Stimulated activated CD4-positive, alpha-beta T cell treated with anti-CD3 and anti-CD28 coated beads, TNF-alpha, amount 100 ng/mL, for 1 hour (primary cell): ENCODE measurements around the gene SET.

ENCODE experiments used
- DNase-seq, 3 donors: peaks; one replicate each; pipeline ENCODE4 v3.0.0-alpha.2; 2020; ENCODE audit warnings: low read depth in 3 of 3, low spot score in 1 of 3

Gene SET

GRCh38 chr9:128707446-128707845 is 18.4 kb downstream of the SET start:
- no peak for DNase-seq

- no peak for DNase-seq
Observed at GRCh38 chr9:128712451-128713410, 23.7 kb downstream of the SET start.

DNA sequence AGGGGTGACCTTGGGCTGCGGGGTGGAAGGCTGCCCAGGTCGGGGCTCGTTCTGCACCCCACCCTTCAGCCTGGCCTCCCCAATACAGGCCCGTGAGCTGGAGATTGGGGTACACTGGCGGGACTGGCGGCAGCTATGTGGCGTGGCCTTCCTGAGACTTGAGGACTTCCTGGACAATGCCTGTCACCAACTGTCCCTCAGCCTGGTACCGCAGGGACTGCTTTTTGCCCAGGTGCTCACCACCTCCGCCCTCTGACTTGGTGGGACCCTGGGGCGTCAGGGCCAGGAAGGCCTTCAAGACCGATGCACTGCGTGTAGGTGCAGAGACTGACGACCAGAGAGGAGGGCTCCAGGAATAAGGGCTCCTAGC is 24.4 kb downstream of the SET start:
- no peak for DNase-seq

DNA sequence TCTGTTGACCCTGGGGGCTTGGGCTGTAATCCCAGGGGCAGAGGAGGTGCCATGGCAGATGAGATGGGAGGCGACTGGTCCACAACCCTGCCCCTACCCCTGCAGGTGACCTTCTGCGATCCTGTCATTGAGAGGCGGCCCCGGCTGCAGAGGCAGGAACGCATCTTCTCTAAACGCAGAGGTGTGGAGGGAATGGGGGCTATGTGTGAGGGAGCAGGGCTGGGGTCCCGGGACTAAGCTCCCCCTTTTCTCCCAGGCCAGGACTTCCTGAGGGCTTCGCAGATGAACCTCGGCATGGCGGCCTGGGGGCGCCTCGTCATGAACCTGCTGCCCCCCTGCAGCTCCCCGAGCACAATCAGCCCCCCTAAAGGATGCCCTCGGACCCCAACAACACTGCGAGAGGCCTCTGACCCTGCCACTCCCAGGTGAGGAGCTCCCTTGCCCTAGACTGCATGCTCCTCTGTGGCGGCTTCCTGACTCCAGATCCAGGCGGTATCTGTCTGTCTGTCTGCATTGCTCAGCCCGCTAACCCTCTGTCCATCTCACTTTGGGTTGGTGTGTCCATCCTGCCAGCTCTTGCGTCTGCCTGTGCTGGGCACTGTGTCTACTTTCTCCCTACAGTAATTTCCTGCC is 25.0 kb downstream of the SET start:
- no peak for DNase-seq

DNA sequence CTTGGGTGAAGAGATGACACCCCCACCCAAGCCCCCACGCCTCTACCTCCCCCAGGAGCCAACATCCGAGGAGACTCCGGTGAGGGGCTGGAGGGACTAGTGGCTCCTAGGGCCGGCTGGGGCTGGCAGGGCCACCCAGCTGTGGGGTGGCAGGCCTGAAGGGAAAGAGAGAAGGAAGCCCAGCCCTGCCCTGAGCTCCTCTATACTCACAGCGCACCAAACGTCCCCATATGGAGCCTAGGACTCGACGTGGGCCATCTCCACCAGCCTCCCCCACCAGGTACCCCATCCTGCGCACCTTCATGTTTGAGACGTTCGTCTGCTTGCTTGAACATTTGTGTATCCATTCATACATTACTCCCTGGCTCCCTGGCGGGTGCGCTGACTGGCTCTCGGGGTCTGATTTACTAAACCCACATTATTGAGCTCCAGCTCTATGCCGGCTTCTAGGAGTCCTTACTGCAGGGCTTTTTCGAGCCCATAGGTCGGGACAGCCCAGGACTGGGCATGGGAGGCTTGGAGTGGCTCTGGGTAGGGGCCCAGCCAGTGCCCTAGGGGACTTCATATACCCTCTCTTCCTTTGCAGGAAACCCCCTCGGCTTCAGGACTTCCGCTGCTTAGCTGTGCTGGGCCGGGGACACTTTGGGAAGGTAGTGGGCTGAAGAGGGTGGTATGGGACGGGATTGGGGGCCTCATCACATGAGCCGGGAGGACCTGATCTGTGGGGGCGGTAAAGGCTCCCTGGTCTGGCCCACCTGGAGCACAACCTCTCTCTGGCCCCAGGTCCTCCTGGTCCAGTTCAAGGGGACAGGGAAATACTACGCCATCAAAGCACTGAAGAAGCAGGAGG is 25.8 kb downstream of the SET start:
- no peak for DNase-seq

- DNase-seq = no peak
Observed at GRCh38 chr9:128715436-128715750, 26.4 kb downstream of the SET start.

- no peak for DNase-seq
Observed at GRCh38 chr9:128716581-128717254, 27.7 kb downstream of the SET start.

DNA sequence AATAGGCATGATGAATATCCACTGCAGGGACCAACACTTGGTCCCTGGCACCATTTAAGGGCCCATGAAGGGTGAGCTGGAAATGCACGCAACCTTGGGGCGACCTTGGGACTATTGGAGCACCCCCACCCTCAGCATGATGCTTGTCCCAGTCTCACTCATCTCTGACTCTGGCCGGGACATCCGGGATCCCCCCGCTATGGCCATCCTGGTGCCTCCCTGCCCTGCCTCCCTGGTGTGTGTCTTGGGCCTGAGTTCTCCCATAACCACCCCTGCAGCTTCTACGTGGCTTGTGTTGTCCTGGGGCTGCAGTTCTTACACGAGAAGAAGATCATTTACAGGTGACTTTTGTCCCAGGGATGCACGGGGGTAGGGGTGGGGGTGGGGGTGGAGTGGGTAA is 29.0 kb downstream of the SET start:
- DNase-seq = no peak

- no peak for DNase-seq
Observed at GRCh38 chr9:128718475-128718874, 29.5 kb downstream of the SET start.

DNA sequence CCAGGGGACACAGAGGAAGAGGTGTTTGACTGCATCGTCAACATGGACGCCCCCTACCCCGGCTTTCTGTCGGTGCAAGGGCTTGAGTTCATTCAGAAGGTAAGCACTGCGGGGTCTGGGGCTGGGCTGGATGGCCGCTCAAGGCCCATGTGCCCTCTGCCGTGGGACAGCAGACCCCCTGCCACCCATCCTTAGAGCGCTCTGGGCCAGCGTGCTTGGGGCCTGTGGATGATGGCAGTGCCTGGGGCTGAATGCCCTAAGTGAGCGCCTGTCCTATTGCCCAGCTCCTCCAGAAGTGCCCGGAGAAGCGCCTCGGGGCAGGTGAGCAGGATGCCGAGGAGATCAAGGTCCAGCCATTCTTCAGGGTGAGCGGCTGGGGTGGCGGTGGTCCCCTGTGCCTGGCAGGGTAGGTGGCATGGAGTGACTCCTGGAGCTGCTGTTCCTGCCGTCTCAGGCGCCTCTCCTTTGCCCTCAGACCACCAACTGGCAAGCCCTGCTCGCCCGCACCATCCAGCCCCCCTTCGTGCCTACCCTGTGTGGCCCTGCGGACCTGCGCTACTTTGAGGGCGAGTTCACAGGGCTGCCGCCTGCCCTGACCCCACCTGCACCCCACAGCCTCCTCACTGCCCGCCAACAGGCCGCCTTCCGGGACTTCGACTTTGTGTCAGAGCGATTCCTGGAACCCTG is 31.0 kb downstream of the SET start:
- no peak for DNase-seq

GRCh38 chr9:128720841-128721486 is 31.9 kb downstream of the SET start:
- DNase-seq = no peak

- no peak for DNase-seq
Observed at GRCh38 chr9:128721487-128722010, 32.5 kb downstream of the SET start.

DNA sequence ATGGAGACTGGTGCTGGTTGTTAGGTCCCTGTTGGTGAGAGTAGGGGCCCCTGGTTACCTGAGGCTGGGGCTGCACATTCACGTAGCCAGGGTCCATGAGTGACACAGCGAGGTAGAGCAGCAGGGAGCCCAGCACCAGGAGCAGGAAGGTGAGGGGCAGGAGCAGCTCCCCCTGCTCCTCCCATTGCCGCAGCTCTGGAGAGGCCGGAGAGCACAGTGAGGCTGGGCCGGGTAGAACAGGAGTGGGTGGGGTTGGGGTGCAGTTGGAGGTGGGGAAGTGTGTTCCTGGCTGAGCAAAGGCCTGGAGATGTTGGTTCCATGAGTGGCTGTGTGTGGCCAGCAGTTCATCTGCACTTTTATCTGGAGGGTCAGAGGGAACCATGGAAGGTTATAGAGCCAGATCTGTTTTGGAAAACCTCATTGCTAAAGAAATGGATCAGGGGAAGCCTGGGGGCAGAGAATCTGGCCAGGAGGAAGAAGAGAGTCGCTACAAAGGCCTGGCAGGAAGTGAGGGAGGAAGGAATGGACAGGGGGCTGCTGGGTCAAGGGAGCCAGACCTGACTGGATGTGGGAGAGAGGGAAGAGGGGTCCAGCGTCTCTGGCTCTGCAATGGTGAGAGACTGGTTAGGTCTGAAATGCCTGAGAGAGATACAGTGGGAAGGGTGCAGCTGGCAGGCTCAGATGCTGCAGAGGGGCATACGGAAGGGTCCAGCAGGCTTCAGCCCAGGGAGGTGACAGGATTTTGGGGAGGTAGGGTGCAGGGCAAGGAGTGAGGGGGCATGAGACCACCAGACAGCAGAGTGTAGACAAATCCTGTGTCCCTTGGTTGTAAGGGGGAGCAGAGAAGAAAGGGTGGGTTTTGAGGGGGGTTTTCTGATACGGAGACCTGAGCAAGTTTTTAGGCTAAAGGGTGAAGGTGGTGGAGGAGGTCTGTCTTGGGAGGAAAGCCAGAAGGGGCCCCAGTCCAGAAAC is 33.6 kb downstream of the SET start:
- DNase-seq = no peak

DNA sequence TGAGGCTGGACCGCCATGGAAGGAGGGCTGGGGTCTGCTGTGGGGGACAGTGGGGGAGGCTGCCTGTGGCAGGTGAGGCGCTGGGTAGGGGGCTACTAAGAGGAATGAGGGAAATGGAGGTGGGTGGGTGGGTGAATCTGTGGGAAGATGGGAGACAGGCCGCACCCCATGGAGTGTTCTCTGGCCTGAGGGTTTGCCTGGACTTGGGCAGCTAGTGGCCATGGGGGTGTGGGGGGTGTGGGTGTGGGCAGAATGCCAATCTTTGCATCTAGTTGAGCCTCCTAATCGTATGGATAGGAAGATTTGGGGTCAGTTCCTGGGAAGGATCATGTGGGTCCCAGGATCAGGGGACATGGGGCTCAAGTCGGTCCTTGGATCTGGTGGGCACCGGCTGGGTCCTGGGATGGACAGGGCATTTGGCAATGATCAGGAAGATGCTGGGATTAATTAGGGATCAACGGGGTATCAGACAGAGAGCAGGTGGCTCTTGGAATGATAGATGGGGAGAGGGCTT is 34.4 kb downstream of the SET start:
- DNase-seq = no peak

DNA sequence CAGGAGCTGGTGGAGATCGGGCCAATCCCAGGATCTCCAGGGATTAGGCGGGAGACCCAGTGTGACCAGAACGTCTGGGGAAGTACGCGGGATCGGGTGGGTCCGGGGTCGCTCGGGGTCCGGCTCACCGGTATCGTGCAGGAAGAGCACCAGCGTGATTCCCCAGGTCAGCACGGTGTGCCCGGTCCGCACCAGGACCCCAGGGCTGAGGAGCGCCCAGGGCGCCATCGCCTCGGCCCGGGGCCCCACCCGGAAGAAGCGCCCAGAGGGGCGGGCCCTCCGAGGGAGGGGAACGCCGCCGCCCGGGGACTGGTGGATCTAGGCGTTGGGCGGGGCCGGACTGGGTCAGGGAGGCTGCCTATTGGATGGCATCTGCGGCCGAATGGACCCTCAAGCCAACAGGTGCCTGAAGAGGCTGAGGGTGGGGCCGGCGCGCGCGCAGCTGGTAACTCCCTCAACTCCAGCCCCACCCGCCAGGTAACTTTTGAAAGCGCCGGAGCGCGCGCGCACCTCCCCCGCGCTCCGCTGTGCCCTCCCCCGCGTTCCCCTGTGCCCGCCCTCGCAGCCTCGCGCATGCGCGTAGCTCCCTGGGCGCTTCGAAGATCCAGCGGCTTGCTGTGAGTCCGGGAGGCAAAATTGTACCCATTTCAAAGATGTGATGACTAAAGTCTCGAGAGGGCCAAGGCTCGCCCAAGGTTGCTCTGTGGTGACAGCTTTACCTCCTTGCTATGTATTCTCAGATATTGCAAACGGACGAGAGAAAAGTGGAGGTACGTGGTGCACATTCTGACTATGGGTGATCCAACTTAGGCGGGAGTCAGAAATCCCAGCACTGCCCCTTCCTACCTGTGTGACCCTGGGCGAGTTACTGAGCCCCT is 35.1 kb downstream of the SET start, which contains the start of gene ZDHHC12:
ZDHHC12 (minus strand) TSS at position 262 of the 878 bp plus-strand sequence; CDS start at position 228, 34 bp downstream.
- DNase-seq = peak; percentile 94 to 99 (median 97)

DNA sequence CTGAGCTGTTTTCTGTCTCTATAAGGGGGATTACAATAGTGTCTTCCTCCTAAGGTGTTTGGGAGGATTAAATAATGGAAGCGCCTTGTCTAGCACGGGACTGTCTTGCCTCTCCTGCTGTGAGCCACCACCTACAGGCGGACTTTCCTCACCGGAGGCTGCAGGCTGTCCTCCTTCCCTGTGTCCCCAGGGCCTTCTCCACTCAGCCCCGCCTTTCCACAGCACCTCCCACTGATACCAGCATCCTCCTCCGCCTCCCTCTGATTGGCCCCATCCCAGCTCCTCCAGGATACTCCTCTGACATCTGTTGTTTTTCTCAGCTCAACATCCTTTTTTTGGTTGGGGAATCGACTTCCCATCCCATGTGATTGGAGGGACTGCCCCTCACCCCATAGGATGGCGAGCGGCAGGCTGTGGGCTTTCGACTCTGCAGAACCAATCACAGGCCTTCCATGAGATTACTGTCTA is 35.8 kb downstream of the SET start:
- DNase-seq = no peak

DNA sequence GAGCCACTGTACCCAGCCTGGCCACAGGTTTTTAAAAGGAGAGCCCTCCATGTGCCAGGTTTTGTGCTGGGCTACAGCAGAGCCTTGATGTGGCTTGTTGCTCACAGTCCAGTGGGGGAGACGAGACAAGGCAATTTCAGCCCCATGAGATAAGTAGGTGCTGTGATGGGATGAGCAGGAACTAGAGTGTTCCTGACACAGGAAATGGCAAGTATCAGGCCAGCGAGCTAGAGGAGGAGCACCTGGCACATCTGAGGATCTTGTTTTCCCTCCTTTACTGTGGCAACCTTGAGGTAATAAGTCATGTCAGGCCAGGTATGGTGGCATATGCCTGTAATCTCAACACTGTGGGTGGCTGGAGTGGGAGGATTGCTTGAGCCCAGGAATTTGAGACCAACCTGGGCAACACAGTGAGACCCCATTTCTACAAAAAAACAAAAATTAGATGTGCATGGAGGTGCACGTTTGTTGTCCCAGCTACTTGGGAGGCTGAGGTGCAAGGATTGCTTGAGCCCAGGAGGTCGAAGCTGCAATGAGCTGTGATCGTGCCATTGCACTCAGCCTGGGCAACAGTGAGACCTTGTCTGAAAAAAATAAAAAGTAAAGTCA is 38.7 kb downstream of the SET start:
- no peak for DNase-seq
